Measurements from ENCODE around the gene MUC6.

DNA sequence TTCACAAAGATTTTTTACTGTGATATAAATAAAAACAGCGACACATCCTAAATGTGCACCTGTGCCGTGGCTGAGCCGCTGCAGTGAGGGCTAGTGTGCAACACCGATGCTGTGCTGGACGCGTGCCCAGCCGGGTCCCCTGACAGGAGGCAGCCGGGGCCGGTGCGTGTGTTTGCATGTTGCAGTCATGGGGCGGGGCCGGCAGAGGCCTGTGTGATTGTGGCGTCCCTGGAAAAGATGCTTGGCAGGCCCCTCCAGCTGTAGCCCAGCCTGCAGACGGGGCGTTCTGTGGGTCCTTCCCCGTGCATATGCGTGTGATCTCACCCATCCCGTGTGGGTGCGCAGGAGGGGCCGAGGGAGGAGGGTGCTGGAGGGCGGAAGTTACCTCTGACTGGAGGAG is 30.6 kb downstream of the MUC6 start:
- TF ChIP-seq POLR2A (IDR thresholded peaks at IDR 0.05), result no peak
- TF ChIP-seq, protein P1, sequence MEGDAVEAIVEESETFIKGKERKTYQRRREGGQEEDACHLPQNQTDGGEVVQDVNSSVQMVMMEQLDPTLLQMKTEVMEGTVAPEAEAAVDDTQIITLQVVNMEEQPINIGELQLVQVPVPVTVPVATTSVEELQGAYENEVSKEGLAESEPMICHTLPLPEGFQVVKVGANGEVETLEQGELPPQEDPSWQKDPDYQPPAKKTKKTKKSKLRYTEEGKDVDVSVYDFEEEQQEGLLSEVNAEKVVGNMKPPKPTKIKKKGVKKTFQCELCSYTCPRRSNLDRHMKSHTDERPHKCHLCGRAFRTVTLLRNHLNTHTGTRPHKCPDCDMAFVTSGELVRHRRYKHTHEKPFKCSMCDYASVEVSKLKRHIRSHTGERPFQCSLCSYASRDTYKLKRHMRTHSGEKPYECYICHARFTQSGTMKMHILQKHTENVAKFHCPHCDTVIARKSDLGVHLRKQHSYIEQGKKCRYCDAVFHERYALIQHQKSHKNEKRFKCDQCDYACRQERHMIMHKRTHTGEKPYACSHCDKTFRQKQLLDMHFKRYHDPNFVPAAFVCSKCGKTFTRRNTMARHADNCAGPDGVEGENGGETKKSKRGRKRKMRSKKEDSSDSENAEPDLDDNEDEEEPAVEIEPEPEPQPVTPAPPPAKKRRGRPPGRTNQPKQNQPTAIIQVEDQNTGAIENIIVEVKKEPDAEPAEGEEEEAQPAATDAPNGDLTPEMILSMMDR (IDR thresholded peaks at IDR 0.05), result no peak

Measured in uterus (tissue), 2 donors.